Kidney (tissue), 14 donors: ENCODE data around the gene ERBB4. TPM values are rescaled to one million over a fixed set of nuclear protein-coding genes. Genes with fewer than 3 reads are reported as not detected.

Experiments used
- DNase-seq, 5 donors: peaks; one replicate each; pipeline ENCODE4 v3.0.0-alpha.2; 2013 to 2020
- FAIRE-seq: peaks from 2 replicates; lab custom pipeline; 2012; peaks lifted over from hg19 to GRCh38; lab: Jason Lieb, UNC
- H3K27ac ChIP-seq, 2 donors: one replicate each; pipeline ENCODE4 v1.7.0; 2013; ENCODE audit warnings: low read depth in 2 of 2, low read length in 2 of 2, inconsistent platforms in 1 of 2
- H3K27me3 ChIP-seq: one replicate; pipeline ENCODE4 v1.7.1; 2013; ENCODE audit warnings: low read length, inconsistent platforms; ENCODE audit not compliant: control insufficient read depth, insufficient read depth
- H3K36me3 ChIP-seq, 3 donors: one replicate each; pipeline versions ENCODE4 v1.7.0 to v1.7.1; 2013; ENCODE audit warnings: low read length in 3 of 3, control low read depth in 1 of 3, inconsistent platforms in 1 of 3; ENCODE audit not compliant: insufficient read depth in 3 of 3, control insufficient read depth in 2 of 3
- H3K4me1 ChIP-seq, 3 donors: one replicate each; pipeline versions ENCODE4 v1.7.0 to v1.7.1; 2013; ENCODE audit warnings: low read length in 3 of 3, inconsistent platforms in 1 of 3, low read depth in 1 of 3; ENCODE audit not compliant: control insufficient read depth in 2 of 3, insufficient read depth in 2 of 3
- H3K4me3 ChIP-seq, 3 donors: one replicate each; pipeline versions ENCODE4 v1.7.0 to v1.8.1; 2013; ENCODE audit warnings: low read length in 3 of 3, control low read depth in 1 of 3, inconsistent platforms in 1 of 3
- H3K9ac ChIP-seq, 3 donors: one replicate each; pipeline versions ENCODE4 v1.7.0 to v1.7.1; 2013; ENCODE audit warnings: low read length in 3 of 3, control low read depth in 1 of 3, inconsistent platforms in 1 of 3
- H3K9me3 ChIP-seq, 3 donors: one replicate each; pipeline versions ENCODE4 v1.7.0 to v1.7.1; 2013; ENCODE audit warnings: low read length in 3 of 3, control low read depth in 1 of 3, inconsistent platforms in 1 of 3; ENCODE audit not compliant: control insufficient read depth in 2 of 3, insufficient read depth in 1 of 3
- CTCF ChIP-seq: IDR thresholded peaks from 3 replicates; pipeline ENCODE4 v1.5.1; 2012; ENCODE audit warnings: mild to moderate bottlenecking, moderate library complexity, borderline replicate concordance; ENCODE audit not compliant: insufficient read depth; ENCODE audit errors: extremely low read depth
- intact Hi-C: fragments of 100-400 bp; cut with DNase I; formaldehyde crosslinking; loops from one replicate; pipeline ENCODE4 v1.11.1; 2022
- polyA plus RNA-seq: library from polyadenylated mRNA; stranded (reverse); fragments of 350-450 nt; fragmentation: Illumina TruSeq; extraction: RNeasy Lipid Tissue Mini Kit (QIAGEN cat#74804); gene quantifications from one replicate; pipeline ENCODE4 v1.2.3, GENCODE V29; 2014; ENCODE audit warnings: low read depth, low replicate concordance; ENCODE audit not compliant: insufficient read depth
- total RNA-seq: library from RNA; stranded (reverse); fragmentation: NEBNext Ultra II Directional; extraction: Animal tissue kit (Norgen Biotek cat#: 25700); gene quantifications from one replicate; pipeline ENCODE4 v1.2.1, GENCODE V29; 2021
- donor health status: control.
- donor health status: control.
- donor health status: control.
- donor health status: control.
- donor health status: control.
- donor health status: DM: yes; HTN: yes; CAD: no.
- donor health status: Normal renal cell carcinoma (clear cell type).

The ERBB4 gene
- total and polyA plus RNA-seq, 2 donors from 2014 or later = 3.9 to 152 TPM

GRCh38 chr2:212259226-212259625 lies 279.4 kb downstream of the ERBB4 start:
- FAIRE-seq = peak; percentile 66
- H3K27me3 ChIP-seq = no peaks in the 10 kb centered on the region

GRCh38 chr2:212254339-212254738 lies 284.3 kb downstream of the ERBB4 start:
- no peak for TF ChIP-seq CTCF
- H3K4me3 ChIP-seq = no peak overlapping the region
- H3K27ac ChIP-seq = peak overlapping the region in 1 of 2 donors; percentile 8
- H3K9me3 ChIP-seq = no peaks in the 10 kb centered on the region
- H3K9ac ChIP-seq = no peak overlapping the region
- intact Hi-C loops = no loop called here
- DNase-seq = peak in 2 of 5 donors; percentile 14 to 31
- no peaks in the 10 kb centered on the region for H3K27me3 ChIP-seq
- H3K36me3 ChIP-seq = no peaks in the 10 kb centered on the region
- H3K4me1 ChIP-seq = no peaks in the 10 kb centered on the region
- FAIRE-seq = no peak

More at GRCh38 chr2:212259226-212259625, 279.4 kb downstream of the ERBB4 start:
- H3K9me3 ChIP-seq = no peaks in the 10 kb centered on the region
- peak in 2 of 5 donors; percentile 42 to 63 for DNase-seq
- intact Hi-C loops = no loop called here
- H3K27ac ChIP-seq = no peak overlapping the region
- no peak for TF ChIP-seq CTCF
- H3K4me1 ChIP-seq = peaks cover 0 to 2% (median 0%) of the 10 kb centered on the region in 3 donors
- no peaks in the 10 kb centered on the region for H3K36me3 ChIP-seq
- no peak overlapping the region for H3K4me3 ChIP-seq
- H3K9ac ChIP-seq = no peak overlapping the region

- Histone ChIP-seq H3K9ac (no peak overlapping the region), H3K4me1 (no peaks in the 10 kb centered on the region), H3K27ac (no peak overlapping the region), H3K4me3 (no peak overlapping the region), H3K27me3 (no peaks in the 10 kb centered on the region), H3K9me3 (no peaks in the 10 kb centered on the region), H3K36me3 (no peaks in the 10 kb centered on the region)
- intact Hi-C loops = no loop called here
- FAIRE-seq = no peak
- peak; percentile 11 for TF ChIP-seq CTCF
- DNase-seq = peak in 1 of 5 donors; percentile 48
These were observed 289.2 kb downstream of the ERBB4 start for GRCh38 chr2:212249451-212249850.

- H3K4me3 ChIP-seq = no peak overlapping the region
- FAIRE-seq = no peak
- TF ChIP-seq CTCF = no peak
- no peak overlapping the region for H3K9ac ChIP-seq
- intact Hi-C loops = no loop called here
- H3K27ac ChIP-seq = no peak overlapping the region
- no peaks in the 10 kb centered on the region for H3K4me1 ChIP-seq
- no peak for DNase-seq
- no peaks in the 10 kb centered on the region for H3K27me3 ChIP-seq
- no peaks in the 10 kb centered on the region for H3K36me3 ChIP-seq
- H3K9me3 ChIP-seq = no peaks in the 10 kb centered on the region
These were observed 292.7 kb downstream of the ERBB4 start for GRCh38 chr2:212245880-212246279.
